IMR-90 (cell line): Measurements from ENCODE around the gene DSCAM. TPM values are rescaled to one million over a fixed set of nuclear protein-coding genes. Genes with fewer than 3 reads are reported as not detected.

Experiments used
- ATAC-seq: fragments of 200-7000 bp; cut with Tn5 transposase; 2 replicates; pipeline ENCODE4 v1.9.1; 2020; ENCODE audit warnings: low read depth, mild to moderate bottlenecking, moderate library complexity
- BruUV-seq: library from RNA; stranded (reverse); fragments of 400-500 nt; replicated peaks from 2 replicates; lab custom pipeline; 2021; lab: Mats Ljungman, UMichigan
- CTCF ChIA-PET: fragments of 300-600 bp; formaldehyde crosslinking; extraction: SDS; loops from one replicate; lab custom pipeline; 2021; ENCODE audit warnings: antibody characterized with exemption; lab: Yijun Ruan, JAX
- POLR2A ChIA-PET: fragments of 300-600 bp; sonication (Branson Sonifier 250); formaldehyde crosslinking; loops from one replicate; lab custom pipeline; 2022; ENCODE audit warnings: antibody characterized with exemption; ENCODE audit not compliant: unreplicated experiment; lab: Charles Lee
- DNase-seq: peaks from one replicate; pipeline ENCODE4 v3.0.0; 2013
- H2AFZ ChIP-seq: replicated peaks from 2 replicates; pipeline ENCODE3; 2013; ENCODE audit warnings: low read length, mild to moderate bottlenecking; ENCODE audit not compliant: poor library complexity
- H2AK5ac ChIP-seq: 2 replicates; pipeline ENCODE4 v1.6.1; 2013; ENCODE audit warnings: low read depth, low read length, inconsistent platforms
- H2AK9ac ChIP-seq: replicated peaks from 2 replicates; pipeline ENCODE3; 2013; ENCODE audit warnings: mild to moderate bottlenecking, low read depth, low read length, moderate library complexity; ENCODE audit not compliant: poor library complexity
- H2BK120ac ChIP-seq: 2 replicates; pipeline ENCODE4 v1.6.1; 2013; ENCODE audit warnings: low read depth, low read length, inconsistent platforms
- H2BK15ac ChIP-seq: 3 replicates; pipeline ENCODE4 v1.6.1; 2013; ENCODE audit warnings: low read depth, low read length, inconsistent platforms
- H2BK20ac ChIP-seq: 2 replicates; pipeline ENCODE4 v1.6.1; 2013; ENCODE audit warnings: low read depth, mild to moderate bottlenecking, inconsistent platforms, low read length, moderate library complexity
- H2BK5ac ChIP-seq: 2 replicates; pipeline ENCODE4 v1.6.1; 2013; ENCODE audit warnings: mild to moderate bottlenecking, low read depth, low read length, inconsistent platforms; ENCODE audit not compliant: poor library complexity, severe bottlenecking
- H3K14ac ChIP-seq: replicated peaks from 2 replicates; pipeline ENCODE4 v1.6.1; 2013; ENCODE audit warnings: low read depth, low read length, inconsistent platforms
- H3K18ac ChIP-seq: 2 replicates; pipeline ENCODE4 v1.6.1; 2013; ENCODE audit warnings: low read depth, low read length, control low read depth
- H3K23ac ChIP-seq: 2 replicates; pipeline ENCODE4 v1.6.1; 2013; ENCODE audit warnings: low read depth, low read length, inconsistent platforms
- H3K27ac ChIP-seq: 2 replicates; pipeline ENCODE4 v1.5.1; 2013; ENCODE audit warnings: mild to moderate bottlenecking, control low read depth, low read length; ENCODE audit not compliant: insufficient read depth
- H3K27me3 ChIP-seq: 2 replicates; pipeline ENCODE4 v1.6.1; 2013; ENCODE audit warnings: low read length; ENCODE audit not compliant: control insufficient read depth, insufficient read depth
- H3K36me3 ChIP-seq: 2 replicates; pipeline ENCODE4 v1.6.1; 2013; ENCODE audit warnings: low read length, mixed read lengths; ENCODE audit not compliant: control insufficient read depth, insufficient read depth
- H3K4ac ChIP-seq: 2 replicates; pipeline ENCODE4 v1.6.1; 2013; ENCODE audit warnings: low read depth, low read length, inconsistent platforms
- H3K4me1 ChIP-seq: 2 replicates; pipeline ENCODE4 v1.6.1; 2013; ENCODE audit warnings: low read length, mixed read lengths; ENCODE audit not compliant: control insufficient read depth, insufficient read depth
- H3K4me2 ChIP-seq: 2 replicates; pipeline ENCODE4 v1.6.1; 2013; ENCODE audit warnings: low read depth, mild to moderate bottlenecking, control low read depth, low read length, moderate library complexity
- H3K4me3 ChIP-seq: 2 replicates; pipeline ENCODE4 v1.5.1; 2013; ENCODE audit warnings: low read depth, mild to moderate bottlenecking, control low read depth, low read length, moderate library complexity; ENCODE audit not compliant: insufficient read depth
- H3K56ac ChIP-seq: 2 replicates; pipeline ENCODE4 v1.6.1; 2013; ENCODE audit warnings: low read length, inconsistent platforms; ENCODE audit not compliant: insufficient read depth; ENCODE audit errors: extremely low read depth
- H3K79me1 ChIP-seq, 2 experiments: 2 replicates each; pipeline ENCODE4 v1.6.1; 2013; ENCODE audit warnings: low read length in 2 of 2, inconsistent platforms in 1 of 2, low read depth in 1 of 2
- H3K9ac ChIP-seq: 2 replicates; pipeline ENCODE4 v1.6.1; 2013; ENCODE audit warnings: low read depth, low read length, control low read depth
- H3K9me1 ChIP-seq: 2 replicates; pipeline ENCODE4 v1.6.1; 2013; ENCODE audit warnings: low read length, inconsistent platforms; ENCODE audit not compliant: insufficient read depth
- H3K9me3 ChIP-seq: 2 replicates; pipeline ENCODE4 v1.6.1; 2013; ENCODE audit warnings: low read length; ENCODE audit not compliant: control insufficient read depth, insufficient read depth
- H4K20me1 ChIP-seq: 2 replicates; pipeline ENCODE4 v1.6.1; 2013; ENCODE audit warnings: low read length, inconsistent platforms; ENCODE audit not compliant: insufficient read depth
- H4K5ac ChIP-seq: 2 replicates; pipeline ENCODE4 v1.6.1; 2013; ENCODE audit warnings: mild to moderate bottlenecking, low read depth, low read length, control low read depth
- H4K8ac ChIP-seq, 2 experiments: 2 replicates each; pipeline ENCODE4 v1.6.1; 2013; ENCODE audit warnings: low read depth in 2 of 2, low read length in 2 of 2, control low read depth in 1 of 2, inconsistent platforms in 1 of 2
- H4K91ac ChIP-seq: 2 replicates; pipeline ENCODE4 v1.6.1; 2013; ENCODE audit warnings: low read depth, low read length, inconsistent platforms; ENCODE audit not compliant: insufficient read depth
- CTCF ChIP-seq: conservative IDR thresholded peaks from 2 replicates; pipeline ENCODE4 v1.5.1; 2012; ENCODE audit warnings: mild to moderate bottlenecking, low read depth, low read length, improper control_type of control experiment
- MAZ ChIP-seq: IDR thresholded peaks from 2 replicates; pipeline ENCODE4 v1.6.1; 2012; ENCODE audit warnings: low read depth, mild to moderate bottlenecking, low read length, improper control_type of control experiment, moderate library complexity, borderline replicate concordance
- MXI1 ChIP-seq: IDR thresholded peaks from 2 replicates; pipeline ENCODE4 v1.6.1; 2012; ENCODE audit warnings: low read depth, mild to moderate bottlenecking, low read length, moderate library complexity, borderline replicate concordance
- POLR2A ChIP-seq: IDR thresholded peaks from 2 replicates; pipeline ENCODE4 v1.6.1; 2012; ENCODE audit warnings: mild to moderate bottlenecking, low read depth, low read length
- RAD21 ChIP-seq: IDR thresholded peaks from 2 replicates; pipeline ENCODE4 v1.6.1; 2012; ENCODE audit warnings: low read length, improper control_type of control experiment
- RFX5 ChIP-seq: IDR thresholded peaks from 2 replicates; pipeline ENCODE4 v1.8.0; 2012; ENCODE audit warnings: low read depth, mild to moderate bottlenecking, low read length, moderate library complexity
- WGBS, 2 experiments: methylation state at CpG; one replicate each; pipeline versions ENCODE4 v1.1.5 to v1.1.7; 2013; ENCODE audit warnings: missing lambda C conversion rate in 2 of 2; ENCODE audit not compliant: insufficient read length in 1 of 2; ENCODE audit errors: extremely low coverage in 2 of 2; 5-methylcytosine and 5-hydroxymethylcytosine counted together
- dilution Hi-C: fragments of 300-500 bp; cut with HindIII; formaldehyde crosslinking; loops from one replicate; pipeline ENCODE4 v1.14.3; 2018; ENCODE audit warnings: low sequenced_read_pairs; ENCODE audit not compliant: unreplicated experiment
- in situ Hi-C: fragments of 300-500 bp; cut with MboI; formaldehyde crosslinking; loops from 3 replicates; pipeline ENCODE4 v1.14.3; 2019; ENCODE audit warnings: low sequenced_read_pairs, inconsistent platforms, mixed read lengths
- intact Hi-C: fragments of 100-400 bp; cut with micrococcal nuclease; formaldehyde crosslinking; loops from 2 replicates; pipeline ENCODE4 v1.10.0; 2022
- polyA plus RNA-seq, 3 experiments: library from polyadenylated mRNA; depleted of rRNA; stranded (reverse); fragments of >200 nt; gene quantifications; 2 replicates each; pipeline ENCODE4 v1.2.3, GENCODE V29; 2012; ENCODE audit warnings: low replicate concordance in 1 of 3
- total RNA-seq: library from RNA; depleted of rRNA; stranded (reverse); fragments of >200 nt; gene quantifications from 2 replicates; pipeline ENCODE4 v1.2.3, GENCODE V29; 2012
- TF ChIP-seq, protein P1 (sequence below): fragments of 150-350 bp; IDR thresholded peaks from 2 replicates; pipeline ENCODE4 v1.6.1; 2016; ENCODE audit warnings: low read depth, mild to moderate bottlenecking, low read length, moderate library complexity, borderline replicate concordance

DSCAM gene
- total and polyA plus RNA-seq, 2 of the 4 experiments (the other 2 are of a cell fraction): under 0.01 to 0.02 TPM

GRCh38 chr21:40723966-40724365 is 123.0 kb downstream of the DSCAM start:
- Histone ChIP-seq H3K9ac (no peak overlapping the region), H3K4me2 (no peak overlapping the region), H3K9me1 (no peaks in the 10 kb centered on the region), H2AK9ac (no peak overlapping the region), H4K5ac (no peak overlapping the region), H3K27ac (no peak overlapping the region), H4K20me1 (no peaks in the 10 kb centered on the region), H2BK120ac (no peak overlapping the region), H2BK15ac (no peak overlapping the region), H3K4ac (no peak overlapping the region), H3K56ac (no peak overlapping the region), H3K36me3 (no peaks in the 10 kb centered on the region), H3K79me1 (no peaks in the 10 kb centered on the region), H2BK20ac (no peak overlapping the region), H3K23ac (no peak overlapping the region), H3K9me3 (peaks cover 6% of the 10 kb centered on the region; the same call in 1 of the 2 replicates), H3K14ac (no peak overlapping the region), H2AFZ (no peak overlapping the region), H3K4me1 (no peaks in the 10 kb centered on the region), H4K8ac (no peak overlapping the region), H3K18ac (no peak overlapping the region), H3K27me3 (no peaks in the 10 kb centered on the region), H2AK5ac (no peak overlapping the region), H4K91ac (no peak overlapping the region), H2BK5ac (no peak overlapping the region), H3K4me3 (no peak overlapping the region)
- BruUV-seq: no TSS peak
- intact Hi-C loops: no loop called here
- DNase-seq: no peak
- no peak for ATAC-seq
- dilution Hi-C loops: no loop called here
- TF ChIP-seq CTCF (no peak), POLR2A (no peak), RAD21 (no peak), RFX5 (no peak), MAZ (no peak), MXI1 (no peak)
- TF ChIP-seq, protein P1, sequence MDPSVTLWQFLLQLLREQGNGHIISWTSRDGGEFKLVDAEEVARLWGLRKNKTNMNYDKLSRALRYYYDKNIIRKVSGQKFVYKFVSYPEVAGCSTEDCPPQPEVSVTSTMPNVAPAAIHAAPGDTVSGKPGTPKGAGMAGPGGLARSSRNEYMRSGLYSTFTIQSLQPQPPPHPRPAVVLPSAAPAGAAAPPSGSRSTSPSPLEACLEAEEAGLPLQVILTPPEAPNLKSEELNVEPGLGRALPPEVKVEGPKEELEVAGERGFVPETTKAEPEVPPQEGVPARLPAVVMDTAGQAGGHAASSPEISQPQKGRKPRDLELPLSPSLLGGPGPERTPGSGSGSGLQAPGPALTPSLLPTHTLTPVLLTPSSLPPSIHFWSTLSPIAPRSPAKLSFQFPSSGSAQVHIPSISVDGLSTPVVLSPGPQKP: no peak
- POLR2A ChIA-PET: no interaction called here
- CTCF ChIA-PET: no interaction called here
- in situ Hi-C loops: no loop called here
- no CpG with 5 or more reads among the region's 5 CpGs for WGBS, 2 experiments
